Measurements from ENCODE around the gene TMEM270.
"Not testable (repeated sequence)": the region's sequence is repeated elsewhere in the genome, so short reads cannot be mapped to it uniquely, and the experiment has no call there.

TMEM270 gene

GRCh38 chr7:73861305-73861704 is 346 bp downstream of the TMEM270 start:
- DNase-seq (ENCODE audit: low spot score): no peak

- no peak for DNase-seq (ENCODE audit: low spot score)
Observed at GRCh38 chr7:73864981-73865711, 4.2 kb downstream of the TMEM270 start.

- peak; percentile 40 for DNase-seq (ENCODE audit: low spot score)
Observed at GRCh38 chr7:73865738-73866445, 4.9 kb downstream of the TMEM270 start.

- DNase-seq (ENCODE audit: low spot score): no peak
Observed at GRCh38 chr7:73866446-73866767, 5.4 kb downstream of the TMEM270 start.

- DNase-seq (ENCODE audit: low spot score): no peak
Observed at GRCh38 chr7:73869011-73869798, 8.2 kb downstream of the TMEM270 start.

- DNase-seq (ENCODE audit: low spot score): no peak
Observed at GRCh38 chr7:73870041-73870492, 9.1 kb downstream of the TMEM270 start.

GRCh38 chr7:73871163-73872011 is 10.4 kb downstream of the TMEM270 start:
- DNase-seq (ENCODE audit: low spot score): no peak

GRCh38 chr7:73872056-73872908 is 11.3 kb downstream of the TMEM270 start:
- DNase-seq (ENCODE audit: low spot score): no peak

- DNase-seq (ENCODE audit: low spot score): no peak
Observed at GRCh38 chr7:73876361-73876760, 15.4 kb downstream of the TMEM270 start.

GRCh38 chr7:73876973-73877372 is 16.0 kb downstream of the TMEM270 start:
- no peak for DNase-seq (ENCODE audit: low spot score)

- no peak for DNase-seq (ENCODE audit: low spot score)
Observed at GRCh38 chr7:73879977-73880681, 19.2 kb downstream of the TMEM270 start.

GRCh38 chr7:73880755-73881328 is 19.9 kb downstream of the TMEM270 start:
- no peak for DNase-seq (ENCODE audit: low spot score)

GRCh38 chr7:73881352-73882046 is 20.5 kb downstream of the TMEM270 start:
- no peak for DNase-seq (ENCODE audit: low spot score)

GRCh38 chr7:73882047-73882402 is 21.1 kb downstream of the TMEM270 start:
- no peak for DNase-seq (ENCODE audit: low spot score)

GRCh38 chr7:73884867-73885422 is 24.0 kb downstream of the TMEM270 start:
- not testable (repeated sequence) for DNase-seq (ENCODE audit: low spot score)

GRCh38 chr7:73885433-73885974 is 24.5 kb downstream of the TMEM270 start:
- DNase-seq (ENCODE audit: low spot score): no peak

GRCh38 chr7:73885975-73886798 is 25.2 kb downstream of the TMEM270 start:
- DNase-seq (ENCODE audit: low spot score): peak; percentile 29

GRCh38 chr7:73887762-73888161 is 26.8 kb downstream of the TMEM270 start:
- DNase-seq (ENCODE audit: low spot score): no peak
